Breast epithelium (tissue), 4 donors: ENCODE results near the gene LEKR1. TPM values are rescaled to one million over a fixed set of nuclear protein-coding genes. Genes with fewer than 3 reads are reported as not detected.
"Not testable (repeated sequence)": the region's sequence is repeated elsewhere in the genome, so short reads cannot be mapped to it uniquely, and the experiment has no call there.

Source experiments
- DNase-seq, 2 donors: peaks; one replicate each; pipeline ENCODE4 v3.0.0-alpha.2; 2019; ENCODE audit warnings: low spot score in 2 of 2
- H3K27ac ChIP-seq, 2 donors: fragments of 200-600 bp; sonication (generic) in 1 of 2; one replicate each; pipeline ENCODE4 v1.5.1; 2016 to 2019; ENCODE audit warnings: mild to moderate bottlenecking in 1 of 2
- H3K27me3 ChIP-seq, 2 donors: fragments of 200-600 bp; sonication (generic) in 1 of 2; one replicate each; pipeline versions ENCODE4 v1.5.1 to v1.6.0; 2017 to 2019; ENCODE audit warnings: control low read depth in 1 of 2, mild to moderate bottlenecking in 1 of 2
- H3K36me3 ChIP-seq: fragments of 200-600 bp; one replicate; pipeline ENCODE4 v1.5.1; 2019
- H3K4me1 ChIP-seq, 2 donors: fragments of 200-600 bp; sonication (generic); one replicate each; pipeline ENCODE4 v1.5.1; 2016 to 2019; ENCODE audit warnings: control low read depth in 1 of 2
- H3K4me3 ChIP-seq, 3 donors: fragments of 200-600 bp; sonication (generic); 1 replicate in 2 of 3; 2 replicates in 1 of 3; pipeline ENCODE4 v1.5.1; 2016 to 2019; ENCODE audit warnings: mild to moderate bottlenecking in 3 of 3, moderate library complexity in 2 of 3
- H3K9me3 ChIP-seq, 2 donors: fragments of 200-600 bp; sonication (generic) in 1 of 2; one replicate each; pipeline ENCODE4 v1.5.1; 2016 to 2019; ENCODE audit warnings: control low read depth in 1 of 2
- POLR2A ChIP-seq: fragments of 450-650 bp; IDR thresholded peaks from one replicate; pipeline ENCODE4 v1.6.1; 2016; ENCODE audit warnings: antibody characterized with exemption, mild to moderate bottlenecking, moderate library complexity
- POLR2AphosphoS5 ChIP-seq, 3 donors: sonication (generic); formaldehyde crosslinking; IDR thresholded peaks; one replicate each; pipeline ENCODE4 v1.6.1; 2017; ENCODE audit warnings: antibody characterized with exemption in 3 of 3
- intact Hi-C: fragments of 100-400 bp; cut with DNase I; formaldehyde crosslinking; loops from one replicate; pipeline ENCODE4 v1.15.1; 2023; ENCODE audit warnings: low total_unique reads
- total RNA-seq, 3 donors: library from RNA; depleted of rRNA; stranded (reverse); fragments of >200 nt; gene quantifications; one replicate each; pipeline ENCODE4 v1.1.0, GENCODE V29; 2016
- TF ChIP-seq, protein P1 (sequence below), 3 donors: fragments of 450-650 bp; IDR thresholded peaks; one replicate each; pipeline ENCODE4 v1.5.1; 2016 to 2017; ENCODE audit warnings: antibody characterized with exemption in 3 of 3, mild to moderate bottlenecking in 3 of 3, moderate library complexity in 3 of 3

Gene LEKR1
- total RNA-seq, 3 donors from 2014 or later: 1.6 to 8.0 (median 2.3) TPM

DNA sequence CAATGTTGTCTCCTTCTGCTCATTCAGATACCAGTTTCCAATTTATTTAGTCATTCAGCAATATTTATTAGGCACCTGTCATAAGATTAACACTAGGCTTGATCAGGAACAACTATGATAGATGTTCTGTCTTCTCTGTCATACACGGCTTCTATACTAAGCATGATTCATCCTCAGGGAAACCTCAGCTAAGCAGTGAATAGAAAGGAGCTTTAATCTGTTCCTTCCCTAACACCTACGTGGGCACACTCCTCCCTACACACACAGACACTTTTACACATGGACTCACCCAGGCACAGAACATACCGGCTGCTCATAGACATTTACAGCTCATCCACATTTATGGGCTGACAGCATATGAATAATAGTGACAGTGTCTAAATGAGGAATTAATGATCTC is 136.9 kb downstream of the LEKR1 start:
- Histone ChIP-seq H3K4me1 (no peaks in the 10 kb centered on the region), H3K9me3 (no peaks in the 10 kb centered on the region), H3K27ac (no peak overlapping the region), H3K36me3 (no peaks in the 10 kb centered on the region), H3K27me3 (no peaks in the 10 kb centered on the region), H3K4me3 (no peak overlapping the region)
- DNase-seq: no peak
- intact Hi-C loops: no loop called here
- TF ChIP-seq POLR2AphosphoS5 (IDR thresholded peaks at IDR 0.05): no peak
- no peak for TF ChIP-seq POLR2A
- TF ChIP-seq, protein P1, sequence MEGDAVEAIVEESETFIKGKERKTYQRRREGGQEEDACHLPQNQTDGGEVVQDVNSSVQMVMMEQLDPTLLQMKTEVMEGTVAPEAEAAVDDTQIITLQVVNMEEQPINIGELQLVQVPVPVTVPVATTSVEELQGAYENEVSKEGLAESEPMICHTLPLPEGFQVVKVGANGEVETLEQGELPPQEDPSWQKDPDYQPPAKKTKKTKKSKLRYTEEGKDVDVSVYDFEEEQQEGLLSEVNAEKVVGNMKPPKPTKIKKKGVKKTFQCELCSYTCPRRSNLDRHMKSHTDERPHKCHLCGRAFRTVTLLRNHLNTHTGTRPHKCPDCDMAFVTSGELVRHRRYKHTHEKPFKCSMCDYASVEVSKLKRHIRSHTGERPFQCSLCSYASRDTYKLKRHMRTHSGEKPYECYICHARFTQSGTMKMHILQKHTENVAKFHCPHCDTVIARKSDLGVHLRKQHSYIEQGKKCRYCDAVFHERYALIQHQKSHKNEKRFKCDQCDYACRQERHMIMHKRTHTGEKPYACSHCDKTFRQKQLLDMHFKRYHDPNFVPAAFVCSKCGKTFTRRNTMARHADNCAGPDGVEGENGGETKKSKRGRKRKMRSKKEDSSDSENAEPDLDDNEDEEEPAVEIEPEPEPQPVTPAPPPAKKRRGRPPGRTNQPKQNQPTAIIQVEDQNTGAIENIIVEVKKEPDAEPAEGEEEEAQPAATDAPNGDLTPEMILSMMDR (IDR thresholded peaks at IDR 0.05): no peak

DNA sequence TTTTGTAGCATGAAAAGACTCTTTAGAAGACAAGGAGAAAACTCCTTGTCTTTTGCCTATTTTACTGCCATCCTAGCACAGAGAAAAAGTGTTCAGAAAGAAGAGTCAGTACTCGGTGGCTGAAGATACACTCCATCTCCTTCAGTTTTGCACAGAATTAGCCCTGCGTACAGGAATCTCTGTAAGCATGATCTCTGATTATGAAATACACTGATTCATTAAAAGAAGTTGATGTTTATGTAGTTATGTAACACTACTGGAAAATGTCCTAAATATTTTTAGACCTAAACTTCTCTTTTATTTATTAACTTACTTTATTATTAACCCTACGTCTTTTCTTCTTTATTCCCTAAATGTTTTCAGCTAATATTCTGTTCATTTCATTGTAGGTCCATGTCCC is 138.4 kb downstream of the LEKR1 start:
- no peak overlapping the region for H3K27ac ChIP-seq
- H3K27me3 ChIP-seq: no peaks in the 10 kb centered on the region
- H3K9me3 ChIP-seq: no peaks in the 10 kb centered on the region
- H3K36me3 ChIP-seq: no peaks in the 10 kb centered on the region
- TF ChIP-seq, protein P1 (IDR thresholded peaks at IDR 0.05): no peak
- no peak for TF ChIP-seq POLR2AphosphoS5 (IDR thresholded peaks at IDR 0.05)
- TF ChIP-seq POLR2A: no peak
- intact Hi-C loops: no loop called here
- no peak overlapping the region for H3K4me3 ChIP-seq
- H3K4me1 ChIP-seq: no peaks in the 10 kb centered on the region
- DNase-seq: no peak

DNA sequence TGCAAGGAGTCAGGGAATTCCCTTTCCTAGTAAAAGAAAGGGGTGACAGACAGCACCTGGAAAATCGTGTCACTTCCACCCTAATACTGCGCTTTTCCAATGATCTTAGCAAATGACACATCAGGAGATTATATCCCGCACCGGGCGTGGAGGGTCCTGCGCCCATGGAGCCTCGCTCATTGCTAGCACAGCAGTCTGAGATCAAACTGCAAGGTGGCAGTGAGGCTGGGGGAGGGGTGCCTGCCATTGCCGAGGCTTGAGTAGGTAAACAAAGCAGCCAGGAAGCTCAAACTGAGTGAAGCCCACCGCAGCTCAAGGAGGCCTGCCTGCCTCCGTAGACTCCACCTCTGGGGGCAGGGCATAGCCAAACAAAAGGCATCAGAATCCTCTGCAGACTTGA is 140.2 kb downstream of the LEKR1 start:
- not testable (repeated sequence) for H3K27ac ChIP-seq, DNase-seq, H3K36me3 ChIP-seq, H3K9me3 ChIP-seq, H3K27me3 ChIP-seq, H3K4me3 ChIP-seq, H3K4me1 ChIP-seq
- intact Hi-C loops: loop anchor here (5.0 kb wide), 1 partner anchor 189 kb away; no protein-coding TSS in a partner anchor

DNA sequence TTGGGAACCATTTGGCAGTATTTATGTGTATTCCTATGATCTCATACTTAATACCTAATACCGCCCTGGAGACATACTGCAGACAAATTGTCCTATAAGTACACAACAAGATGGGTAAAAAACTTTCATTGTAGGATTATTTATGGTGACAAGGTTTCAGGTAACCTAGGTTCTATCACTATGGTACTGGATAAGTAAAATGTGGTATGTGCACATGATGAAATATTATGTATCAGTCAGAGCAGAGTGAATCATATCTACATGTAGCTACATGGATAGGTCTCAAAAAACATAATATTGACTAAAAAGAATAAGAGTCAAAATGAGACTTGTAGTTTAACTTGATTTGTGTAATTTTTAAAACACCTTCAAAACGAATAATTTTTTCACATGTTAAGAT is 147.8 kb downstream of the LEKR1 start:
- H3K36me3 ChIP-seq: no peaks in the 10 kb centered on the region
- no peak overlapping the region for H3K27ac ChIP-seq
- H3K27me3 ChIP-seq: no peaks in the 10 kb centered on the region
- H3K4me1 ChIP-seq: no peaks in the 10 kb centered on the region
- TF ChIP-seq POLR2A (no peak), POLR2AphosphoS5 (IDR thresholded peaks at IDR 0.05) (no peak)
- TF ChIP-seq, protein P1 (IDR thresholded peaks at IDR 0.05): no peak
- no peak overlapping the region for H3K4me3 ChIP-seq
- DNase-seq: no peak
- intact Hi-C loops: loop anchor here (5.0 kb wide), 1 partner anchor 357 kb away; no protein-coding TSS in a partner anchor
- no peaks in the 10 kb centered on the region for H3K9me3 ChIP-seq

DNA sequence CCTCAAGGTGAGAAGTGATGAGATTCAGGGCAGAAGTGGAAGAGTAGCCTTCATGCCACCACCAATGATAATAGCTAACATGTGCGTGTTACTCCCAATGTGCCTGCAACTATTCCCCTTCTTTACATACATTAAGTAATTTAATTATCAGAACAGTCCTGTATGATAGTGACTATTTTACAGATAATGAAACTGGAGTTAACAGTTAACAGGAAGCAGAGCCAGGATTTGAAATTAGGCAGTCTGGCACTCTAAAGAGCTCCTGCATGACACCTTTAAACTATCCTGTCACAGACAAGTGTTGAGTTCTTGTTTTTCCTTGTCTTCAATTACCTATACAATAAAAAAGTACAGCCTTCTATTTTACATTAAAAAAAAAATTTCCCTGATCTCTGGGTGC is 148.8 kb downstream of the LEKR1 start:
- intact Hi-C loops: loop anchor here (5.0 kb wide), 1 partner anchor 358 kb away; no protein-coding TSS in a partner anchor
- no peaks in the 10 kb centered on the region for H3K4me1 ChIP-seq
- no peak overlapping the region for H3K27ac ChIP-seq
- H3K27me3 ChIP-seq: no peaks in the 10 kb centered on the region
- no peaks in the 10 kb centered on the region for H3K36me3 ChIP-seq
- DNase-seq: no peak
- no peaks in the 10 kb centered on the region for H3K9me3 ChIP-seq
- no peak overlapping the region for H3K4me3 ChIP-seq
- TF ChIP-seq, protein P1 (IDR thresholded peaks at IDR 0.05): no peak
- no peak for TF ChIP-seq POLR2A
- no peak for TF ChIP-seq POLR2AphosphoS5 (IDR thresholded peaks at IDR 0.05)

DNA sequence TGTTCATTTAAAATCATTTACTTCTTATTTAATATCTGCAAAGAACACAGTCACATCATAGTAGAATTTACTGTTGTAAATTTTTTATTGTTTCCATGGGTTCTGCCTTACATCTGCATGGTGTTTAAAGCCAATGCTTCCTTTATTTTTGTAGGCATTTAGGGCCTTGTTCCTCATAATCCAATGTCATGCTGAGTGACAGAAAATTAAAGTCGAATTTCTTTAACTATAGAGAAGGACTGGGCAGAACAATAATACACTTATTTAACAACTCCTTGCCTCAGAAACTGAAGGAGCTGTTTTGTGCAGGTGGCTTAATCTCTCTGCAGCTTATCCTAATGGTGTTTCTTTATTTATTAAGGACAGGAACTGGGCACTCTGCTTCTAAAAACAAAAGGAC is 149.6 kb downstream of the LEKR1 start:
- Histone ChIP-seq H3K36me3 (no peaks in the 10 kb centered on the region), H3K4me1 (no peaks in the 10 kb centered on the region), H3K27me3 (no peaks in the 10 kb centered on the region), H3K4me3 (no peak overlapping the region), H3K27ac (no peak overlapping the region), H3K9me3 (no peaks in the 10 kb centered on the region)
- intact Hi-C loops: no loop called here
- TF ChIP-seq POLR2AphosphoS5 (IDR thresholded peaks at IDR 0.05) (no peak), POLR2A (no peak)
- no peak for DNase-seq
